Myocyte (in vitro differentiated cells): ENCODE data around the gene CHI3L2. TPM values are rescaled to one million over a fixed set of nuclear protein-coding genes. Genes with fewer than 3 reads are reported as not detected.

Source experiments
- DNase-seq: peaks from one replicate; pipeline ENCODE4 v3.0.0-alpha.2; 2012; ENCODE audit warnings: low read depth
- polyA plus RNA-seq: library from polyadenylated mRNA; unstranded; fragments of >200 nt; gene quantifications from one replicate; pipeline ENCODE4 v1.2.1, GENCODE V29; 2012; ENCODE audit warnings: missing spikeins
- total RNA-seq: library from RNA; depleted of rRNA; stranded (reverse); fragments of >200 nt; gene quantifications from 2 replicates; pipeline ENCODE4 v1.2.3, GENCODE V29; 2014

CHI3L2 gene, protein sequence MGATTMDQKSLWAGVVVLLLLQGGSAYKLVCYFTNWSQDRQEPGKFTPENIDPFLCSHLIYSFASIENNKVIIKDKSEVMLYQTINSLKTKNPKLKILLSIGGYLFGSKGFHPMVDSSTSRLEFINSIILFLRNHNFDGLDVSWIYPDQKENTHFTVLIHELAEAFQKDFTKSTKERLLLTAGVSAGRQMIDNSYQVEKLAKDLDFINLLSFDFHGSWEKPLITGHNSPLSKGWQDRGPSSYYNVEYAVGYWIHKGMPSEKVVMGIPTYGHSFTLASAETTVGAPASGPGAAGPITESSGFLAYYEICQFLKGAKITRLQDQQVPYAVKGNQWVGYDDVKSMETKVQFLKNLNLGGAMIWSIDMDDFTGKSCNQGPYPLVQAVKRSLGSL
- 2.3 and 3.2 TPM in 2 replicates for total RNA-seq
- polyA plus RNA-seq = 0.50 TPM

DNA sequence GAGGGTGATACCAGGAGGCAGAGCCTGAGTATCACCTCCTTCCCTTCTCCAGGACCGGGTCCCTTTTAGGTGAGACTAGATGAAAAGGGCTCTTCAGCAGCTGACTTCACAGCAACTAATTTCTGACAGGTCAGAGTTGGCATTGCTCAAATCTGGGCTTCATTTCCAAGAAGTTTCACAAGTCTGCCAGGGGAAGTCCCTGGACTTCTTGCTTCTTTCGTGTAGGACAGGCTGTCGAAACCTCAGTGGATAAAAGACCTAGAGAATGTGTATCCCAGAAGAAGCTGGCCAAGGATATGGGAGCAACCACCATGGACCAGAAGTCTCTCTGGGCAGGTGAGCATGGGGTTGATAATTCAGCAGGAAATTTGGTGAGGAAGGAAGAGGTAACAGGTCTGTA is at the start of gene CHI3L2:
TSS of gene CHI3L2 (plus strand) at position 280 of the 400 bp plus-strand sequence. CDS start at position 297, 17 bp downstream.
- no peak for DNase-seq

DNA sequence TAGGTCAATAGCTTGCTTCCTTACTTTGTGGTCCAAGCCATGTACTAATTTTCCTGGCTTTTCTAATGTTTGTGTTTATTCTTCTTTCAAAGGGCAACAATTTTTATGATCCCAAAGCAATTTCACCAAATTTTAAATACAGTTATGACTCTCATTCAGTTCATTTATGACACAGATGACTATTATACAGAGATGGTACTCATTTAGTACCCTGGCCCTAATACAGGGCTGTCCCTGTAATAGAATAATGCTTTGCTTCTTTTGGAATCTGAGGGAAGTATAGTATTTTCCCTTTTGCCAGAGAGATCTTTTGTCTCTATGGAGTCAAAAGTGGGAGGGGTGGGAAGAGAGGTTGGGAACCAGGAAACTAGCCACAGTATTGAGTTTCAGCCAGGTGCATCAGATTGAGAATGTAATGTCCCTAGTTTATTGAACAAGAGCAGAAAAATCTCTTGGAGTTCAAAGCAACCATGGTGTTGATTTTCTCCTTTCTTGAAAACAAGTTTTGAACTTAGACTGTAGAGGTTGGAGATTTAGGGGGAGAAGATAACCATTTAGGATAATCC is 47.5 kb upstream of the CHI3L2 start:
- DNase-seq = no peak

DNA sequence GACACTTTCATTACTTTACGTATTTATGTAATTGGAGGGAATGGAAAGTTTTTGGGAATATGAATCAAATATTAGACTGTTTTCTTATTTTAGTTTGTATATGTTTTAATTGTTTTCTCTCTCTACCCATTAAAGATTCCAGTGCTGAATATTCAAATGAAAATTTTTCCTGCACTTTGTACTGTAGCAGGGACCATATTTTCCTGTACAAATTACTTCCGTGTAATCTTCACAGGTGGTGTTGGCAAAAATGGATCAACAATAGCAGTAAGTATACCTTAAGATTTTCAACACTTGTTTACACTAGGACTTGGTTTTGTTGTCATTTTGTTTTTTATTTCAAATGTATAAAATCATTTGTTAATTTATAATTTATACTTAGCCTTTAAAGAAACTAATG is 45.5 kb upstream of the CHI3L2 start:
- no peak for DNase-seq

DNA sequence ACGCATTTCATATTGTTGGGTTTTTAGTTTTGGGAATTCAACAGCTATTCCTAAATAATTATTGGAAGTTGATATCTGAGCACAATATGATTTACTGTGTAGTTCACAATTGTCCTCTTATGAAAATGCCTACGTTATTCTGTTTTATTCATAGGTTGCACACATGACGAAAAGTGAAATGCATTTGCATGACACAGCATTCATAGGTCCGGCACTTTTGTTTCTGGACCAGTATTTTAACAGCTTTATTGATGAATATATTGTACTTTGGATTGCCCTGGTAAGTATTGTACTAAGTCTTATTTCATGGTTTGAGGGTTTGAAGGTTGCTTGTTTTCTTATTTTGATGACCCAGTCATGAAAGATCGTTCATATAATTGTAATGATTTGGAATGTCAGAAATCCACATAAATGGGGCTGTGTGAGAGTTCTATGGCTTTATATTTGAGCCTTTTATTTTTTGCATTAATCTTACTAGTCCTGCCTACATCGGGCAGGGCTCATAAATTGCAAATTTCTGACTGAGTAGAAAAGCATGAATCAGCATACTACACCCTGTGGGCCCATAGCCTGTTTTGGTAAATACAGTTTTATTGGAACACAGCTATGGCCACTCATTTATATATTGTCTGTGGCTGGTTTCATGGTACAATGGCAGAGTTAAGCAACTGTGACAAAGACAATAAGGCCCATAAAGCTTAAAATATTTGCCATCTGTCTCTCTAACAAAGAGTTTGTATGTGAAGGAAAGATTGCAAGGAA is 44.0 kb upstream of the CHI3L2 start:
- no peak for DNase-seq

DNA sequence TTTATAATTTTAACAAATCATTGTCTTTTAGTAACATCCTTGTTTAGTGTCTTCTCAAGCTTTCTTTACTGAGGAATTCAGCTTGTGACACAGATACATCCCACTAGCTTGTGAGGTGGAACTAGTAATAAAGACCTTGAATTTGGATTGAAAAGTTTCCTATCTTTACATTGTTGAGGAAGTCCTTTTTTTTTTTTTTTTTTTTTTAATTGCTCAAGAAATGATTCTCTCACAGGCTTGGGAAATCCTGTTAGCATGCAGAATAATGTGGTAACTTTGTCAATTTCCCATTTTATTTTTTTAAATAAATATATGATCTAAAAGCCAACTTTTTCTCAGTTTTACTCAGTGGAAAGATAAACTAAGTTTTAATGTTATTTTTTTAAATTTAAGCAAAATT is 42.9 kb upstream of the CHI3L2 start:
- DNase-seq = no peak

DNA sequence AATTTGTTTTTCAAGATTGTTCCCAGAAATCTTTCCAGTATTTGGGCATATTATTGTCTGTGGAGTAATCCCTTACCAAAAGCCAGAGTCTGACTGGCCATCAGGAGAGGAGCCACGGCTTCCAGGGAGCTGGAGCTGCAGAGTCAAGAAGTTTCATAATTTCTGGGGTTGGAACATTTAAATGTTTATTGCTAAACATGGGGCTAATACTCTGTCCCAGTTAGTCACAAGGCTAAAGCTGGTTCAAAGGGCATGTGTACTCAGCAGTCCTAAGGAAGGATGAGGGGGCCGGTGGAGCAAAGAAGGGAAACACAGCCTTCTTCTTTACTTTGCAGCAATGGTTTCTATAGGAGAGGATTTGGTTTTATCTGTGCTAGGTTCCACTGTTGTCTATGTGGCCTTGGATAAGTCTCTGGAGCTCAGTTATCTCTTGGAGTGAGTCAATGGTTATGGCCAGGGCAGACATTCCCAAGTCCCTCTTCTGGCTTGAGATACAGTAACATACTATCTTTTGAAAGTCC is 36.5 kb upstream of the CHI3L2 start:
- no peak for DNase-seq

DNA sequence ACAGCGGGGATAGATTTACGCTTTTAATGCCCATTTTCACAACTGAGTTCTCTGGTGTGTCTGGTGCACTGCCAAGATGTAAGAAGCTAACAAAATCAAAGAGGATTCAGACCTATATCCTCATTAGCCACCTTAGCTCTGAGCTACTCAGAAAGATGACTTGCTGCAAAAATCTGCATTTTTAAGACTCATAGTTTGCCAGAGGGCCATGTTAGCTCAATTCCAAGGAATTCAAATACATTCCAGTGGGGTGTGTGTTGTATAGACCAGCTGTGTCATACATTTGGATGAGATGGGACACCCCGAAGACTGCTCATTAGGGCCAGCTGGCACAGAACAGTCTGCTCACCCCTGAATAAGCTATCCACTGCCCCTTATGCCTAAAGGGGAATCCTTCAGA is 36.0 kb upstream of the CHI3L2 start:
- no peak for DNase-seq

DNA sequence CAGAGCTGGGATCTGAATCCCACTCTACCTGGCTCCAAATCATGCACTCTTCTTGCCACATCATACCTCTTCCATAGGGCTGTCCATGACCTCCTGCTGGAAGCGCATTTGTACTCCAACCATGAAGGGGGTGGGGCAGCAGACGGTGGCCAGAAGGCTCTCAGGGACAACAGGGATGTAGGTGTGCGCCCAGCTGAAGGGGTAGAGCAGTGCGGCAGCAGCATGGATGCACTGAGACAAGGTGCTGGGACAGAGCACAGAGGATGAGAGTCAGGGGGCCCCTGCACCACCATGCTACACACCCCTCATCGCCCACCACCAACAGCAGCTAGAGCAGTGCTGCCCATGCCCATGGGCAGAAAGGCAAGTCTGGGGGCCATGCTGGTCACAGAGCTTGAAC is 35.4 kb upstream of the CHI3L2 start:
- no peak for DNase-seq

DNA sequence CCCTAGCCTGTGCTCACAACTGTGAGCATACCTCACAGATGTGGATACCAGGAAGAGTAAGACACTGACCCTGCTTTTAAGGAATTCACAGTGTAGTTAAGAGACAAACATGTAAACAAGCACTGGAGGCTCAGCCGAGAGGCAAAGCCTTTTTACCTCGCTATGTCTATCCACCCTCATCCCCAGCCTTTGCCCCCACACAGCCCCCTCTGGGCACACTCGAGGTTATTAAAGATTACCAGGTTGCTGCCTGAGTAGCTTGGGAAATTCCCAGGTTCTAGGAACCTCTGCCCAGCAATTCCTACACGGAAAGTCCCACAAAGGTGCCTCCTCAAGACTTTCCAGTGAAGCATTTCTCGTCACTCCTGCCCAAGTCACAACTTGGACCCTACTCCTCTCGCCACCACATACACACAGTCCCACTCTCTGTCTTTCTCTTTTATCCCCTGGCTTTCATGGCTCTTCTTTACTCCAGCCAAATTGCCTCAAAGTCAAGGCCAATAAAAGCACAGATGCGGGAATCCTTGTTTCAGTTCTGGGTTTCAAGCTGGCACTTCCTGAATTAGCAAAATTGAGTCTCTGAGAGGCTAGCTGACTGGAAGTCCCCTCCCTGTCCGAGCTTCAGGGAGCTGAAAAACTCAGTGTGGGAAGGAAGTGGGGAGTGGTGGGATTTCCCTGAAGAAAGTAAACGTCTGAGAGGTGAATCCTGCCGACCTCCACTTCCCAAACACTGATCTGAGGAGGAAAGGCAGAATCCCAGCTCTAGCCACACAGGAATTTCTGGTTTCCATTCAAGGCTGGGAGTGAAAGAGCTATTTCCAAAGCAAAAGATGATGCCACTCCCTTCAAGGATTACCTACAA is 34.6 kb upstream of the CHI3L2 start:
- no peak for DNase-seq

DNA sequence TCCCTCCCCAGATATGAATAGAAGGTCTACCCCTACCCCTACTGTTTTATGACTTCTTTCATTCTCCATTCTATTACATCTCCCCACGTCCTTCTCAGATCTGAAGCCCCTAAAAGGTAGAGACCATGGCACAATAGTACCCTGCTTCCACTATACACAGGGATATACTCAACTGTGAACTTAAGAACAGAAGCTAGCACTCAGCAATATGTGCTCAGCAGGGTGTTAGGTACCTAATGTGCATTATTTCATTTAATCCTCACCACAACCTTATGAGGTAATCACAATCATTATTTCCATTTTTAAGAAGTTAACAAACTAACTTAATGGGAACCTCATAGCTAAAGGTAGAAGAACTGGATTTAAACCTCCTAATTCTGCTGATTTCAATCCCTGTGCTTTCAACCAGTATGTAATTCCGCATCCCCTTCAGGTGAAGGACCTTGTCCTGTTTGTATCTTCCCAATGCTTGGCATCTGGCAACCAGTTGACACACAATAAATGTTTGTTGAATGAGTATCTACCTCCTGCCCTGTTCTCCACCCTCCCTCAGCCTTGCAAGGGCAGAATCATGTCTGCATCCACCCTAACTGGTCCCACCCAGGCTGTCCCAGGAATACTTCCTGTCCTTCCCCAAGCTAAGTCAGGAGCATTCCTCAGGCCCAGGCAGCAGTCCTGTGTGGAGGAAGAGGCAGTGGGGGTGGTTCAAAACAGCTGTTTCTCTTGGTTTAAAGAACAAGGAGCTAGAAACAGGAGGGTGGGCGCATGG is 33.6 kb upstream of the CHI3L2 start:
- DNase-seq = no peak

DNA sequence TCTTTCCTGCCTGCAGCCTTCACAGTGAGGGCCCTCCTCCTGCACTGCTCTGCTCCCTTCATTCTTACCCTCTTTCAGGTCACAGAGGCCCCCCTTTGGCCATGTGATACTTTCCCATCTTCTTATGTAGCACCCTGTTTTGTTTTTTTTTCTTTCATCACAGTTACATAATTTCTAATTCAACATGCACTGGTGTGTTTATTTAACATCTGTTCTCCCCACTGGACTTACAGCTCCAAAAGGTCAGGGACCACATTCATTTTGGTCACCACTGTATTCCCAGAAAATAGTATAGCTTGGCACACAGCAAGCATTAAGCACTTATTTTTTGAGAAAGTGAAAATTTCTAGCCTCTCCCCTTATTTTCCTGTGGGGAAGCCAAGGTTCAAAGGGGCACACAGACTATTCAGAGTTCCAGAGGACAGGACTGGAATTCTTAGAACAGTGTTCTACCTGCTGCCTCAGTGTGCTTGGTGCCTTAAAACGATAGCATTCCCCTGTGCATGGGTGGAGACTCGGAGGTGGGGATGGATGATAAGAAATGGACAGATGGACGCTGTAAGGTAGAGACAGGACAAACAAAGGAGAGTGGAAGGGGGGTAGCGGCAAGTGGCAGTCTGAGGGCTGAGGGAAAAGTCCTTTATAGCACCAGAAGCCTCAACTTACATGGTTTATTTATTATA is 32.4 kb upstream of the CHI3L2 start:
- no peak for DNase-seq

DNA sequence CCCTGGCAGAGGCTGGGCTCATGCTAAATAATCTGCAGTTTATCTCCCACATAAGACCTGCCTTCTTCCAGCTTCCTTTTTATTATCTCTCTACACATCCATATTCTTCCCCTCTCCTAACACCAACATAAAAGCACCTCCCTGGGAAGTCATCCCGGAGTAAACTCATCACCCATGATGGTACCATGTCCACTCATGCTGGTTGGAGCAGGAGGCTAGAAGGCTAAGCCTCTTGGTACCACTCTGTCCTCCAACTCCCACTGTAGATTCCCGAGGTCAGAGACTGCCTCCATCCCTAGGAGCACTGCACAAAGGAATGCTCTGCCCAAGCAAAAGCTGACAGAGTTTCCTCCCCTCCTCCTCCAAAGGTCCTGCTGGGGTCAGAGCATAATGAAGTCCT is 31.3 kb upstream of the CHI3L2 start:
- no peak for DNase-seq

DNA sequence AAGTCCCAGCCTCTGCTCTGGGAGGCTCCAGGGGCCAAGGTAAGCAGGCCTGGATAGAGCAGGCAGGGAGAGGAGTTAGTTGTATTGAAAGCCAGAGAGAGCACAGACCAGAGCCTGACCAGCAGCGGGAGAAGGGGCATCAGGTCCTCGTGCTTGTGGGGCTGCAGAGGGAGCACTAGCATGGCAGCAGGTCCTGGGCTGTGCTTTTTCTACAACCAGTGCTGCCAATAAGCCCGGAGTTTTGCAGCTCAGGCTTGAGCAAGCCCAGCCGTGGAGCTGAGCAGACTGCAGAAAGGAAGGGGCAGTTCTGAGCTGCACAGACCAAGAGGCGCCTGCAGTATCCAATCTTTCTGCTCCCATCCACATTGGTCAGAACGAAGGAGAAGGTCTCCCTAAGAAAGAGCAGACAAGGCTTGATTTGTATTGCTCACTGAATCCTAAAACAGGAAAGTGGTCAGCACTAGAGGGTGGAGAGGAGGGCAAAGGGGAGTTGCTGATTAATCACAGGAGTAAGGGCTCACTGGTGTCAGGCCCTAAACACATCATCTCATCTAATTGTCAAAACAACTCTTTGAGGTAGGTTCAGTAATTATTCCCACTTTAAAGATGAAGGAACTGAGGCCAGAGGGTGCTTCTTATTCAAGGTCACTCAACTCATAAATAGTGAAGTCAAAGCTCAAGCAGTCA is 29.8 kb upstream of the CHI3L2 start:
- no peak for DNase-seq

DNA sequence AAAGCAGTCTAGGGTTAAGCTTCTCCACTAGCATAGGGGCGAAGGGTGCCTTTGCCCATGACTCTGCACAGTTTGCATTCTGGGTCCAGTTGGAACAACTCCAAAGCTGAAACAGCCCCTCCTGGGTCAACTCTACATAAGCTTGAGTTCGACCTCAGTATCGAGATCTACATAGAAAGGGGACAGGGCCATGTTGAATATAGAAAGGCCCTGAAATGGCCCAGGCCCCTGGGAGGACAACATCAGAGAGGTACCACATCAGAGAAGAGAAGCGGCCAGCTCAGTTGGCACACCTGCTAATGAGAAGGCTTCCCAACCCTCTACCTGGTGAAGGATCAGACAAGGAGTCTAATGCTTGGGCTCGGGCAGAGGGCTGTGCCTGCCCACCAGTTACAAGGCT is 28.7 kb upstream of the CHI3L2 start:
- no peak for DNase-seq

DNA sequence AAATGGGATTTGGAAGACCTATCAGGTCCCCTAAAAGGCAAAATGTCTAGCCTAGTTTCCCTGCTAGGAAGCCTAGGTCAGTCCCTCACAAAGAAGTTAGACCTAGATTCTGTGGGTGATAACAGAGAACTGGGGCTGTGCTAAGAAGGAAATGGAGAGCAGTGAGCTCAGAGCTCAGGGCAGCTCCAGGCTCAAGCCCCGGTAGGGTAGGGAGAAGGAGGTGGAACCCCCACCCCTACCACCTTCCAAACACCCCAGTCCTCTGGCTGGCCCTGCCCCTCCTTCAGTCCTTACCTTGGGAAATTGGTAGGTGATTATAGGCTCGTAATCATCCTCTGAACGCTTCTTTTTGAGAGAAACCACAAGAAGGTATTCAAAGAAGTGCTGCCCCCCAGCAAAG is 28.2 kb upstream of the CHI3L2 start:
- DNase-seq = no peak

DNA sequence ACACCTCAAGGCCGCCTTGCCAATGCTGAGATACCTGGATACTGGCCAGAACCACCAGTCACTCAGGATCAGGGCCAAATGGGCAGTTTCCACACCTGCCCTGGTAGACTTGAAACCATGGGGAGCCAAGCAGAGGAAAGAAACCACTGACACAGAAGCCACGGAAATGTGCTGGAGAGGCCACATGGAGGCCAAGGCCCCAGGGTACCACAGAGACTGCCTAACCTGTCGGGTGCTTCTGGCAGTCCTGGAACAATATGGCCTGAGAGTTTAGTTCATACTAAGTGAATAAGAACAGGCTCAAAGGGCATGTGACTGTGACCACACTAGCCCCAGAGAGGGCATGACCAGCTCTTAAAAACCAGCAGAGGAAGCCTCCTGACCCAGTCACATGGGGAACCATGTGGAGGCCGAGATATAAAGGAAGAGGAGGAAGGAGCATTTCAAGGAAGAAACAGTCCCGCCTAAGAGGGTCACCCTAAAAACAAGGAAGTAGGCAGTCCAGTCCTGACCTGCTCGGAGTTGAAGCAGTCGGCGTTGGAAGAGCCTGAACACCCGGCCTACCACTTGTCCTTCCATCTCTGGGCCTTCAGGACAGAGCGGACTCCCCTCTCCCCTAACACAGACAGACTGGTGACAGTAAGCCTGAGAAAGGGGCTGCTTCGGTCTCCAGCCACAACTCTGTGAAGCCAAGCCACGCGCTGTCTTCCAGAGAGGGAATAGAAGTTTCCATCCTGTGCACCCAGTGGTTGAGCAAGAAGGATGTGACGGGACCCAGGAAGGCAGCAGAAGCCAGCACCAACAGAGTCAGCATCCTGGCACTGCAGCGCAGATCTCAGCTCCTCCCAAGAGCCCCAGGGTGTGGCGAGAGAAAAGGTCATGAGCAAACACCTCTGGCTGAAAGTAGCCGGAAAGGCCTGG is 27.4 kb upstream of the CHI3L2 start, which contains the start of gene DENND2D:
TSS of gene DENND2D (minus strand) at position 766 of the 921 bp plus-strand sequence. CDS start at position 579, 187 bp downstream.
- peak; percentile 45 for DNase-seq

DNA sequence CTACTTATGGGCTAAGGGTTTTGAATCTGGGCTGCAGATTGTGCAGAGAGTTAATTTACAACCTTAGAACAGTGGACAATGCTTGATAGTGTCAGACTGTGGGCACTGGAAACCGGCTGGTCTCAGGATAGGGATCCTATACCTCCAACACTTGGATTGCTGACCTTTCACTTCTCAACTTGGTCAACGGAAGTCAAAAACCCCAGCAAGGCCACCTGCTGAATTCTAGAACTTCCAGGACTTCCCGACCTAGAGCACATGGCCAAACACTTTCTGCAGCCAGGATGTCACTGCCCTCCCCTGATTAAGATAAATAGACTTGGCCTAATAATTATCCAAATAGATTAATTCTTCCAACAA is 26.7 kb upstream of the CHI3L2 start:
- no peak for DNase-seq
